NCI-H460 (cell line): ENCODE data around the gene MAP3K7. TPM values are rescaled to one million over a fixed set of nuclear protein-coding genes. Genes with fewer than 3 reads are reported as not detected.

ENCODE experiments used
- DNase-seq: peaks from one replicate; pipeline ENCODE4 v3.0.0-alpha.2; 2016; ENCODE audit warnings: low read depth; ENCODE audit errors: extremely low read depth
- polyA plus RNA-seq: library from polyadenylated mRNA; depleted of rRNA; stranded (reverse); fragments of >200 nt; gene quantifications from 2 replicates; pipeline ENCODE4 v1.2.3, GENCODE V29; 2014; cell fraction: nucleus; rRNA removed
- total RNA-seq: library from RNA; depleted of rRNA; stranded (reverse); fragments of >200 nt; shearing (Covaris generic); gene quantifications from 2 replicates; pipeline ENCODE4 v1.2.3, GENCODE V29; 2014; rRNA removed

Gene MAP3K7
- total RNA-seq = 18.4 and 22.6 TPM in 2 replicates
- 36.9 and 42.4 TPM in 2 replicates for polyA plus RNA-seq

GRCh38 chr6:90586836-90587638 lies at the start of gene MAP3K7:
Gene MAP3K7 (minus strand): TSS chr6:90587072. CDS start chr6:90586883, 189 bp downstream.
- DNase-seq = peak; percentile 91

- DNase-seq = no peak
These were observed 44.2 kb upstream of the MAP3K7 start for GRCh38 chr6:90631046-90631445.

GRCh38 chr6:90621581-90621980 lies 34.7 kb upstream of the MAP3K7 start:
- DNase-seq = no peak

- no peak for DNase-seq
These were observed 32.3 kb upstream of the MAP3K7 start for GRCh38 chr6:90619221-90619620.

GRCh38 chr6:90612313-90612680 lies 25.4 kb upstream of the MAP3K7 start:
- DNase-seq = no peak

- no peak for DNase-seq
These were observed 24.9 kb upstream of the MAP3K7 start for GRCh38 chr6:90611543-90612312.

GRCh38 chr6:90610751-90611542 lies 24.1 kb upstream of the MAP3K7 start:
- DNase-seq = no peak

- DNase-seq = no peak
These were observed 23.5 kb upstream of the MAP3K7 start for GRCh38 chr6:90610301-90610750.

GRCh38 chr6:90605749-90606340 lies 19.0 kb upstream of the MAP3K7 start:
- DNase-seq = no peak

- no peak for DNase-seq
These were observed 17.7 kb upstream of the MAP3K7 start for GRCh38 chr6:90604546-90604945.

GRCh38 chr6:90599151-90599550 lies 12.3 kb upstream of the MAP3K7 start:
- no peak for DNase-seq

- DNase-seq = no peak
These were observed 11.5 kb upstream of the MAP3K7 start for GRCh38 chr6:90598192-90598951.

- DNase-seq = no peak
These were observed 10.2 kb upstream of the MAP3K7 start for GRCh38 chr6:90596967-90597539.

- DNase-seq = no peak
These were observed 9.0 kb upstream of the MAP3K7 start for GRCh38 chr6:90595854-90596253.

GRCh38 chr6:90586546-90586835 lies 381 bp downstream of the MAP3K7 start:
- DNase-seq = no peak

- DNase-seq = no peak
These were observed 2.1 kb downstream of the MAP3K7 start for GRCh38 chr6:90584636-90585255.

- DNase-seq = no peak
These were observed 2.9 kb downstream of the MAP3K7 start for GRCh38 chr6:90583836-90584481.

GRCh38 chr6:90583179-90583835 lies 3.6 kb downstream of the MAP3K7 start:
- no peak for DNase-seq
